Measurements from ENCODE around the gene TLL1. TPM values are rescaled to one million over a fixed set of nuclear protein-coding genes. Genes with fewer than 3 reads are reported as not detected.
A peak's percentile ranks its signal among the peaks of the same experiment; 100 is the strongest.

The TLL1 gene
- 0.09 and 1.5 TPM in 2 replicates for total RNA-seq (ENCODE audit: low replicate concordance)

DNA sequence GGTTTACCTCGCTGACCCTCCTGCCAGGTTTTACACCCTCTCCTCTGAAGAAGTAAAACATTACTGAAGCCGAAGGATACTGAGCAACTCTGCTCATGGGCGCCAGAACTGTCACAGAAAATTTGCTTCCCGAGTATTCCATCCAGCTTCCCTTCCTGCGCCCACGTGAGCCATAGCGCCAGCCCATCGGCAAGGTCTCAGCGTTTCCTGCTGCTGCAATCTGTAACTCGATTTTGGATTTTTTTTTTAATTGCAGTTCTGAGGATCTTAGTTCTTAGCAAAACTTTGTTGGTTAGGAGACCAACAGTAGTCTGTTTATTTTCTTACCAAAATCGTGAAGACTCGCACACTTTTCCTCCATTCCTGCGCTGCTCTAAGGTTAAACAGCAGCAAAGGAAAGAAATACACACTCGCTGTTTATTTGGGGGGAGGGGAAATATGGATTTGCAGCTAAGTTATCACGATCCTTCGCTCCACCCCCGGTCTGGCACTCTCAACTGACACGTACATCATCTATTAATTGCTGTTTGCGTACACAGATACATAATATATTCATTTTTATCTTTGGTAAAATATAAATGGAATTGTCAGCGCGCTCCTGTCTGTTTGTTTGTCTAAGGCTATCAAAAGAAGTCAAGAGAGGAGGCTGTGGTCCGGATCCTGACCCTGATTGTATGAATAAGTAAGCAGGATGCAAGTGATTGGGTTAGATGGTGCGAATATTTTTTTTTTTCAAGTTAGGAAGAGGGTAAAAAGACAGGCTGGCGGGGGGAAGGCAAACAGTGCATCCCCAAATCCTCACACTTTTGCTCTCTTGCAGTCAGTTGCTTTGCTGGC lies at the start of gene TLL1:
TSS of gene TLL1 (plus strand) at position 777 of the 837 bp plus-strand sequence. CDS start 668 bp downstream, outside the sequence.
- H3K4me3 ChIP-seq (ENCODE audit: low read depth, low read length), result peak within 1 kb of the TSS; percentile 67
- TF ChIP-seq, protein P1, sequence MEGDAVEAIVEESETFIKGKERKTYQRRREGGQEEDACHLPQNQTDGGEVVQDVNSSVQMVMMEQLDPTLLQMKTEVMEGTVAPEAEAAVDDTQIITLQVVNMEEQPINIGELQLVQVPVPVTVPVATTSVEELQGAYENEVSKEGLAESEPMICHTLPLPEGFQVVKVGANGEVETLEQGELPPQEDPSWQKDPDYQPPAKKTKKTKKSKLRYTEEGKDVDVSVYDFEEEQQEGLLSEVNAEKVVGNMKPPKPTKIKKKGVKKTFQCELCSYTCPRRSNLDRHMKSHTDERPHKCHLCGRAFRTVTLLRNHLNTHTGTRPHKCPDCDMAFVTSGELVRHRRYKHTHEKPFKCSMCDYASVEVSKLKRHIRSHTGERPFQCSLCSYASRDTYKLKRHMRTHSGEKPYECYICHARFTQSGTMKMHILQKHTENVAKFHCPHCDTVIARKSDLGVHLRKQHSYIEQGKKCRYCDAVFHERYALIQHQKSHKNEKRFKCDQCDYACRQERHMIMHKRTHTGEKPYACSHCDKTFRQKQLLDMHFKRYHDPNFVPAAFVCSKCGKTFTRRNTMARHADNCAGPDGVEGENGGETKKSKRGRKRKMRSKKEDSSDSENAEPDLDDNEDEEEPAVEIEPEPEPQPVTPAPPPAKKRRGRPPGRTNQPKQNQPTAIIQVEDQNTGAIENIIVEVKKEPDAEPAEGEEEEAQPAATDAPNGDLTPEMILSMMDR (IDR thresholded peaks at IDR 0.05; ENCODE audit: insufficient read depth, low read length), result no peak
- DNase-seq (ENCODE audit: low read depth), result peak; percentile 23

DNA sequence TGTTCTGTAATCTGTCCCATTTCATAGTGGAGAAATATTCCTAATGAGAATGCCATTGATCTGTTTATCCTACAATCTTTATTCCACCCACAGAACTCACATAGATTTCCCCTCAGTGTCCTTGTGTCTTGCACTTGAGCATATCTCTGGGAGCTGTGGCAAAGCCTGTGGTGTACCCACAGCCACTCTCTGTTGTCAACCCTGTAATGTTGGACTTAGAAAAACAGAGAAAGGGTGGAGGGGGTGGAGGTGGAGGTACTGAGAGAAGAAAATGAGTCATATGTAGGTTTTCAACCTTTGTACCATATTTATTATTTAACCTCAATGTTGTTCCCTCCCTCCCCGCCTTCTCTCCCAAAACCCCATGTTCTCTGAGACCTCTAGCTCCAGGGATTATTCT lies 46.9 kb upstream of the TLL1 start:
- TF ChIP-seq, protein P1 (IDR thresholded peaks at IDR 0.05; ENCODE audit: insufficient read depth, low read length), result no peak
- no peak overlapping the region for H3K4me3 ChIP-seq (ENCODE audit: low read depth, low read length)
- no peak for DNase-seq (ENCODE audit: low read depth)

DNA sequence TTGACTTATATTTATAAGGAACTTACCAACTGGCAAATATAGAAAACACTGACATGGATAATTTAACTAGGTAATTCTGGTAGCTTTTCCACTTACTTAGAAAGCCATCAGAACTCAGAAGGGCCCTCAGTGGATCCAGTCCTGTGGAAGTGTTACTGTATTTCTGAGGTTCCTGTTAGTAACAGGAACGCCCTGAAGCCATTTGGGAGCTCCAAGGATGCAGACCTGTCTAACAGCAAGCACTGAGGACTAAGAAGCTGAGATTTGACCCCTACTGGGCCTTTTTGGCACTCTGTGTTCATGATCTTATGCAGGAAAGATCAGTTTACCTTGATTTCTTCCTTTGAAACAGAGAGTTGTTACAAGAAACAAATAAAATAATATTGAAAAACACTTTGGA lies 46.0 kb upstream of the TLL1 start:
- no peak overlapping the region for H3K4me3 ChIP-seq (ENCODE audit: low read depth, low read length)
- no peak for DNase-seq (ENCODE audit: low read depth)
- TF ChIP-seq, protein P1 (IDR thresholded peaks at IDR 0.05; ENCODE audit: insufficient read depth, low read length), result no peak

DNA sequence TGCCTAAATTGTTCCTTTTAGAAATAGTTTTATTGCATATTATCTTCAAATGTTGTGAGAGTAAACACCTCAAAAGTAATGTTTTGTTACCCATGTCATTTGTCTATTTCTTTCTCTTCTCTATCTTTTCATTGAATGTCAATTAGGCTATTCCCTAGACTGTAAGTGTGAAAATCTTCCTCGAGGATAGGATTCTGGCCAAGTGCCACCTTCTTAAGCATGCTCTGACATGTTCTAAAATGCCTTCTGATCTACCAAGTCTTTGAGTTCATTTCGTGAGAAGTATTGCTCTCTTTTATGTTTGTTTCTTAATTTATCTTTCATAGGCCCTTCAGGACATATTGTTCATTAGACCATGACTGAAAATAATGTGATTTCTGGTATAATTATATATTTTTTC lies 44.1 kb upstream of the TLL1 start:
- H3K4me3 ChIP-seq (ENCODE audit: low read depth, low read length), result no peak overlapping the region
- TF ChIP-seq, protein P1 (IDR thresholded peaks at IDR 0.05; ENCODE audit: insufficient read depth, low read length), result no peak
- DNase-seq (ENCODE audit: low read depth), result peak; percentile 24

DNA sequence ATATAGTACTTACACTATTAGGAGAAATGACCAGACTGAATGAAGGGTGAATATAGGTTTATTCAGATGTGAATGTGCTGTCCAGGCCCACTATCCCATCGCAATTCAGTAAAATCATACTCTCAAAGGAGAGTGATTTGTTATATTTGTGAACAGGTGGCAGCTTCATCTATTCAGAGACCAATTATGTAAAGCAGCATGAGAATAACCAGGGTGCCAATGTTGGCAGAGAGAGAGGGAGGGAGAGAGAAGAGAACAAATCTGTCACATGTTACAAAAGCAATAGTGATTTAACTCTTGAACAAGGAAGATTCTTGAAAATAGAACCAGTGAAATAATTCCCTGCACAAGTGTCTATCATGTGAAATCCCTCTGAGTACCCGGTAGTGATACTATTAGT lies 38.9 kb upstream of the TLL1 start:
- no peak overlapping the region for H3K4me3 ChIP-seq (ENCODE audit: low read depth, low read length)
- TF ChIP-seq, protein P1 (IDR thresholded peaks at IDR 0.05; ENCODE audit: insufficient read depth, low read length), result no peak
- no peak for DNase-seq (ENCODE audit: low read depth)

DNA sequence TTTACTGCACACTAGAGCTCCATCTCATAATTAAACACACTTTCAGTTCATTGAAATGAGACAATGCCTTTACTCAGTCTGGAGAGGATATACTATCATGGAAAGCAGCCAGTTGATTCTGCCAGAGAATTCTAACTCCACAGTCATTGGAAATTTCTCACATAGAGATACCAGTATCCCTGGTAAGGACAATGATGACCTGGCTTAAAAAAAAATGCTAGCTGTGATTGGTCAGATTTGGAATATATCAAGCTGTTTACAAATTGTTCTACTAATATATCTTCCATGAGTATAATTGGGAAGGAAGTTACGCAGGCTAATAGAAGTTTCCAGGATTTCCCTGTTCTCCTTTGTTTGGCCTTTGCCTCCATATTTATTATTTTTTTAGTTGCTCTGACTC lies 34.5 kb upstream of the TLL1 start:
- no peak overlapping the region for H3K4me3 ChIP-seq (ENCODE audit: low read depth, low read length)
- TF ChIP-seq, protein P1 (IDR thresholded peaks at IDR 0.05; ENCODE audit: insufficient read depth, low read length), result no peak
- no peak for DNase-seq (ENCODE audit: low read depth)
